Measurements from ENCODE around the gene GLI1. TPM values are rescaled to one million over a fixed set of nuclear protein-coding genes. Genes with fewer than 3 reads are reported as not detected.

GLI1 gene
- total RNA-seq, 2 experiments from 2014 or later = 4.6 to 6.5 TPM

DNA sequence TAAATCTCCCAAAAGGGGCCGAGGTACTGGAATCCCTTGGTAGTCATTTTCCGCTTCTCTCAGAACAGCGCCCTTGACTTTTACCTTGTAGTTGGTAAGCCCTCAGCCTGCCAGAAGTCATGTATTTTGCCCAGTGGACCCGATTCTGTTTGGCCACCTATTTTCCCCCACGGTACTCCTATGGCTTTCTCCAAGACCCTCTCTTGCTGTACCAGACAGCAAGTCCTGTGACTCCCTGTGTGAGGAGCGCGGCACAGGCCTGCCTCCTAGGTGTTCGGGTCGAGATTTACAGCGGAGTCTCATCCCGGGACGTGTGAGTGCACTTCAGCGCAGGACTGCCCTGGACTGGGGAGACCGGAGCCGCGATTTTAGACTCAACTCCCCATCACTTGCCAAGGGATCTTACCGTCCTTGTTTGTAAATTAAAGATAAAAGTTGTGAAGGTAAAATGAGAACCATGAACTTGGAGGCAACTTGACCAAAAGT lies 62.0 kb downstream of the GLI1 start:
- Histone ChIP-seq H3K9me2 (ENCODE audit: insufficient read depth, low read length) (no peaks in the 10 kb centered on the region), H3K9me3 (ENCODE audit: low read length) (no peaks in the 10 kb centered on the region), H3K79me2 (ENCODE audit: insufficient read depth, low read depth, low read length) (peaks cover 44% of the 10 kb centered on the region), H3K4me2 (ENCODE audit: low read length) (peak overlapping the region; percentile 94), H2AFZ (ENCODE audit: low read length) (peak overlapping the region; percentile 54; the same call in 1 of the 2 replicates), H4K20me1 (ENCODE audit: insufficient read depth, low read length) (peaks cover 22% of the 10 kb centered on the region), H3K4me1 (ENCODE audit: insufficient read depth, low read length, poor library complexity, severe bottlenecking) (peaks cover 52% of the 10 kb centered on the region), H3K27ac (ENCODE audit: low read depth, low read length, poor library complexity, severe bottlenecking) (peak overlapping the region; percentile 97), H3K4me3 (ENCODE audit: low read depth, low read length, poor library complexity, severe bottlenecking) (peak overlapping the region; percentile 83), H3K36me3 (ENCODE audit: insufficient read depth, low read length) (peaks cover 60% of the 10 kb centered on the region)
- ChIA-PET POLR2A (interaction anchor here (0.7 to 1.2 kb wide), 2 partner anchors 42 to 110 kb away, joined by 3 to 4 read pairs; partner anchors contain the start of gene ARHGAP9), CTCF (ENCODE audit: unreplicated experiment) (no interaction called here)
- no TSS peak for BruUV-seq (replicated peaks)
- no peak for TF ChIP-seq EZH2phosphoT487 (IDR thresholded peaks at IDR 0.05; ENCODE audit: borderline replicate concordance, low read depth, low read length)
- TF ChIP-seq, protein P1, sequence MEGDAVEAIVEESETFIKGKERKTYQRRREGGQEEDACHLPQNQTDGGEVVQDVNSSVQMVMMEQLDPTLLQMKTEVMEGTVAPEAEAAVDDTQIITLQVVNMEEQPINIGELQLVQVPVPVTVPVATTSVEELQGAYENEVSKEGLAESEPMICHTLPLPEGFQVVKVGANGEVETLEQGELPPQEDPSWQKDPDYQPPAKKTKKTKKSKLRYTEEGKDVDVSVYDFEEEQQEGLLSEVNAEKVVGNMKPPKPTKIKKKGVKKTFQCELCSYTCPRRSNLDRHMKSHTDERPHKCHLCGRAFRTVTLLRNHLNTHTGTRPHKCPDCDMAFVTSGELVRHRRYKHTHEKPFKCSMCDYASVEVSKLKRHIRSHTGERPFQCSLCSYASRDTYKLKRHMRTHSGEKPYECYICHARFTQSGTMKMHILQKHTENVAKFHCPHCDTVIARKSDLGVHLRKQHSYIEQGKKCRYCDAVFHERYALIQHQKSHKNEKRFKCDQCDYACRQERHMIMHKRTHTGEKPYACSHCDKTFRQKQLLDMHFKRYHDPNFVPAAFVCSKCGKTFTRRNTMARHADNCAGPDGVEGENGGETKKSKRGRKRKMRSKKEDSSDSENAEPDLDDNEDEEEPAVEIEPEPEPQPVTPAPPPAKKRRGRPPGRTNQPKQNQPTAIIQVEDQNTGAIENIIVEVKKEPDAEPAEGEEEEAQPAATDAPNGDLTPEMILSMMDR (conservative IDR thresholded peaks at IDR 0.05; ENCODE audit: low read length) = peak; percentile 51; the same call in 1 of the 2 replicates
- intact Hi-C loops (cut with micrococcal nuclease; ENCODE audit: unreplicated experiment) = loop anchor here (2.0 to 5.0 kb wide), 4 partner anchors 25 to 281 kb away; partner anchors contain the start of genes CDK4, DCTN2 and PIP4K2C
- DNase-seq (ENCODE audit: low spot score) = no peak

Small RNA genes within 50 kb of the gene (microRNA-seq; reads per million reads assigned to microRNA genes)
- gene MIR616 (ENCODE audit: borderline replicate concordance) (14.4 reads per million, percentile 21 among the genes with 10 or more reads in this experiment), gene MIR6758 (ENCODE audit: borderline replicate concordance) (not detected)

Small RNA genes within 50 kb of the gene (small RNA-seq; reads per million reads assigned to genes)
- gene MIR616 = not detected
- gene RNU6-879P = not detected

Other genes starting within 250 kb of the GLI1 start
- 4.7 and 5.3 TPM in 2 replicates for gene NXPH4, start 243.0 kb upstream of the GLI1 start, total RNA-seq (2014; rRNA removed; shearing (Covaris generic))
- 9.8 and 10.5 TPM in 2 replicates for gene NXPH4, start 243.0 kb upstream of the GLI1 start, total RNA-seq (2022)
- gene SHMT2, start 230.1 kb upstream of the GLI1 start, total RNA-seq (2014; rRNA removed; shearing (Covaris generic)) = 394 and 400 TPM in 2 replicates
- 415 and 438 TPM in 2 replicates for gene SHMT2, start 230.1 kb upstream of the GLI1 start, total RNA-seq (2022)
- gene STAC3, start 208.6 kb upstream of the GLI1 start, total RNA-seq (2014; rRNA removed; shearing (Covaris generic)) = 1.4 and 2.5 TPM in 2 replicates
- gene STAC3, start 208.6 kb upstream of the GLI1 start, total RNA-seq (2022) = 6.8 and 7.7 TPM in 2 replicates
- gene R3HDM2, start 28.7 kb upstream of the GLI1 start, total RNA-seq (2014; rRNA removed; shearing (Covaris generic)) = 15.0 and 25.8 TPM in 2 replicates
- gene R3HDM2, start 28.7 kb upstream of the GLI1 start, total RNA-seq (2022) = 47.2 and 65.7 TPM in 2 replicates
- gene INHBC, start 25.0 kb upstream of the GLI1 start, total RNA-seq (2014; rRNA removed; shearing (Covaris generic)) = not detected in 2 replicates
- 0.36 and 0.72 TPM in 2 replicates for gene INHBC, start 25.0 kb upstream of the GLI1 start, total RNA-seq (2022)
- gene INHBE, start 4.5 kb upstream of the GLI1 start, total RNA-seq (2014; rRNA removed; shearing (Covaris generic)) = 3.2 and 3.9 TPM in 2 replicates
- 3.4 and 4.0 TPM in 2 replicates for gene INHBE, start 4.5 kb upstream of the GLI1 start, total RNA-seq (2022)
- 66.2 and 70.1 TPM in 2 replicates for gene ARHGAP9, start 20.1 kb downstream of the GLI1 start, total RNA-seq (2014; rRNA removed; shearing (Covaris generic))
- gene ARHGAP9, start 20.1 kb downstream of the GLI1 start, total RNA-seq (2022) = 105 and 111 TPM in 2 replicates
- gene MARS1, start 28.3 kb downstream of the GLI1 start, total RNA-seq (2014; rRNA removed; shearing (Covaris generic)) = 262 and 272 TPM in 2 replicates
- 461 and 465 TPM in 2 replicates for gene MARS1, start 28.3 kb downstream of the GLI1 start, total RNA-seq (2022)
- gene DDIT3, start 60.7 kb downstream of the GLI1 start, total RNA-seq (2014; rRNA removed; shearing (Covaris generic)) = 42.7 and 43.7 TPM in 2 replicates
- gene DDIT3, start 60.7 kb downstream of the GLI1 start, total RNA-seq (2022) = 32.3 and 34.5 TPM in 2 replicates
- 21.8 and 23.9 TPM in 2 replicates for gene MBD6, start 63.0 kb downstream of the GLI1 start, total RNA-seq (2014; rRNA removed; shearing (Covaris generic))
- gene MBD6, start 63.0 kb downstream of the GLI1 start, total RNA-seq (2022) = 110 and 112 TPM in 2 replicates
- 61.8 and 68.4 TPM in 2 replicates for gene DCTN2, start 87.4 kb downstream of the GLI1 start, total RNA-seq (2014; rRNA removed; shearing (Covaris generic))
- gene DCTN2, start 87.4 kb downstream of the GLI1 start, total RNA-seq (2022) = 97.2 and 98.9 TPM in 2 replicates
- gene KIF5A, start 90.3 kb downstream of the GLI1 start, total RNA-seq (2014; rRNA removed; shearing (Covaris generic)) = 0.09 and 0.10 TPM in 2 replicates
- gene KIF5A, start 90.3 kb downstream of the GLI1 start, total RNA-seq (2022) = 1.2 and 1.6 TPM in 2 replicates
- gene PIP4K2C, start 131.4 kb downstream of the GLI1 start, total RNA-seq (2014; rRNA removed; shearing (Covaris generic)) = 9.0 and 14.5 TPM in 2 replicates
- 14.8 and 15.9 TPM in 2 replicates for gene PIP4K2C, start 131.4 kb downstream of the GLI1 start, total RNA-seq (2022)
- not detected in 2 replicates for gene DTX3, start 145.0 kb downstream of the GLI1 start, total RNA-seq (2014; rRNA removed; shearing (Covaris generic))
- gene DTX3, start 145.0 kb downstream of the GLI1 start, total RNA-seq (2022) = 0.11 TPM in 1 of 2 replicates, not detected in the other
- not detected in 2 replicates for gene ARHGEF25, start 151.7 kb downstream of the GLI1 start, total RNA-seq (2014; rRNA removed; shearing (Covaris generic))
- not detected in 2 replicates for gene ARHGEF25, start 151.7 kb downstream of the GLI1 start, total RNA-seq (2022)
- 1.1 and 1.2 TPM in 2 replicates for gene B4GALNT1, start 173.4 kb downstream of the GLI1 start, total RNA-seq (2014; rRNA removed; shearing (Covaris generic))
- 3.1 and 3.8 TPM in 2 replicates for gene B4GALNT1, start 173.4 kb downstream of the GLI1 start, total RNA-seq (2022)
- 82.6 and 104 TPM in 2 replicates for gene OS9, start 234.3 kb downstream of the GLI1 start, total RNA-seq (2014; rRNA removed; shearing (Covaris generic))
- gene OS9, start 234.3 kb downstream of the GLI1 start, total RNA-seq (2022) = 109 and 112 TPM in 2 replicates